Activated CD4-positive, alpha-beta T cell treated with anti-CD3 and anti-CD28 coated beads, Interleukin-2, amount 50 U/mL, for 4 hours (primary cell): ENCODE measurements around the gene POLR1D.
"Not testable (repeated sequence)": the region's sequence is repeated elsewhere in the genome, so short reads cannot be mapped to it uniquely, and the experiment has no call there.

Source experiments
- DNase-seq, 2 experiments: peaks; one replicate each; pipeline ENCODE4 v3.0.0-alpha.2; 2020

POLR1D gene

GRCh38 chr13:27619093-27619727 lies 2.5 kb upstream of the POLR1D start:
- DNase-seq, result no peak

GRCh38 chr13:27619728-27620376 lies 1.8 kb upstream of the POLR1D start:
- peak; percentile 21 to 33 for DNase-seq

- peak; percentile 94 for DNase-seq
Observed at GRCh38 chr13:27620377-27621115, 1.1 kb upstream of the POLR1D start, which contains the start of gene LNX2. Gene LNX2 (minus strand): TSS chr13:27620529. CDS start chr13:27581703, 38,826 bp downstream.

GRCh38 chr13:27621116-27621365 lies 651 bp upstream of the POLR1D start:
- no peak for DNase-seq

- DNase-seq, result peak in 1 of 2 experiments; percentile 7
Observed at GRCh38 chr13:27622102-27622820, 569 bp downstream of the POLR1D start.

GRCh38 chr13:27622881-27623280 lies 1.2 kb downstream of the POLR1D start:
- DNase-seq, result no peak

- no peak for DNase-seq
Observed at GRCh38 chr13:27624071-27624470, 2.4 kb downstream of the POLR1D start.

GRCh38 chr13:27625839-27626238 lies 4.1 kb downstream of the POLR1D start:
- no peak for DNase-seq

- DNase-seq, result no peak
Observed at GRCh38 chr13:27627380-27627779, 5.7 kb downstream of the POLR1D start.

GRCh38 chr13:27628081-27628480 lies 6.4 kb downstream of the POLR1D start:
- no peak for DNase-seq

- not testable (repeated sequence) for DNase-seq
Observed at GRCh38 chr13:27628766-27629165, 7.1 kb downstream of the POLR1D start.

- no peak for DNase-seq
Observed at GRCh38 chr13:27631156-27631555, 9.5 kb downstream of the POLR1D start.

- no peak for DNase-seq
Observed at GRCh38 chr13:27631665-27632064, 10.0 kb downstream of the POLR1D start.

GRCh38 chr13:27632214-27632613 lies 10.5 kb downstream of the POLR1D start:
- no peak for DNase-seq

GRCh38 chr13:27632648-27633047 lies 11.0 kb downstream of the POLR1D start:
- no peak for DNase-seq

- no peak for DNase-seq
Observed at GRCh38 chr13:27634231-27634630, 12.5 kb downstream of the POLR1D start.

- no peak for DNase-seq
Observed at GRCh38 chr13:27634791-27635190, 13.1 kb downstream of the POLR1D start.

- no peak for DNase-seq
Observed at GRCh38 chr13:27635266-27635665, 13.6 kb downstream of the POLR1D start.

- no peak for DNase-seq
Observed at GRCh38 chr13:27636589-27637288, 15.0 kb downstream of the POLR1D start.

GRCh38 chr13:27637289-27637626 lies 15.6 kb downstream of the POLR1D start:
- no peak for DNase-seq

- DNase-seq, result no peak
Observed at GRCh38 chr13:27638001-27638400, 16.3 kb downstream of the POLR1D start.

GRCh38 chr13:27638521-27638920 lies 16.8 kb downstream of the POLR1D start:
- DNase-seq, result no peak

- no peak for DNase-seq
Observed at GRCh38 chr13:27639186-27639585, 17.5 kb downstream of the POLR1D start.
